Measurements from ENCODE around the gene P3H2.

- no peak for TF ChIP-seq EZH2 (IDR thresholded peaks at IDR 0.05; ENCODE audit: insufficient read depth, poor library complexity, severe bottlenecking)
- TF ChIP-seq EZH2phosphoT487 (IDR thresholded peaks at IDR 0.05; ENCODE audit: insufficient read depth, low read depth): no peak
These were observed 3.4 kb upstream of the P3H2 start for GRCh38 chr3:190124067-190124466.
